WTC11 (cell line): ENCODE measurements around the gene FBRSL1. TPM values are rescaled to one million over a fixed set of nuclear protein-coding genes. Genes with fewer than 3 reads are reported as not detected.
A peak's percentile ranks its signal among the peaks of the same experiment; 100 is the strongest.

Experiments
- ATAC-seq: fragments of 200-7000 bp; cut with Tn5 transposase; 2 replicates; pipeline ENCODE4 v1.10.0; 2021; ENCODE audit warnings: mild to moderate bottlenecking, moderate library complexity
- CTCF ChIA-PET: fragments of 300-600 bp; sonication (Branson Sonifier 250); formaldehyde crosslinking; loops from one replicate; lab custom pipeline; 2021; ENCODE audit warnings: antibody characterized with exemption; lab: Charles Lee
- POLR2A ChIA-PET: fragments of 350-600 bp; sonication (Branson Sonifier 250); formaldehyde crosslinking; loops from one replicate; lab custom pipeline; 2021; ENCODE audit warnings: antibody characterized with exemption; lab: Charles Lee
- DNase-seq: peaks from one replicate; pipeline ENCODE4 v3.0.0; 2021; ENCODE audit warnings: low spot score
- H3K27ac Mint-ChIP-seq: 2 replicates; pipeline ENCODE4 v1.8.0; 2021; ENCODE audit warnings: mixed read lengths
- H3K27me3 Mint-ChIP-seq: 2 replicates; pipeline ENCODE4 v1.8.0; 2021; ENCODE audit warnings: low read depth, mild to moderate bottlenecking, moderate library complexity, mixed read lengths
- H3K36me3 Mint-ChIP-seq: 2 replicates; pipeline ENCODE4 v1.8.0; 2021; ENCODE audit warnings: mixed read lengths
- H3K4me1 Mint-ChIP-seq: 2 replicates; pipeline ENCODE4 v1.8.0; 2022; ENCODE audit warnings: mixed read lengths
- H3K4me3 Mint-ChIP-seq: 2 replicates; pipeline ENCODE4 v1.8.0; 2021; ENCODE audit warnings: mild to moderate bottlenecking, moderate library complexity, mixed read lengths
- H3K9me3 Mint-ChIP-seq: 2 replicates; pipeline ENCODE4 v1.8.0; 2021; ENCODE audit warnings: mixed read lengths
- ATF2 ChIP-seq: sonication (generic); formaldehyde crosslinking; IDR thresholded peaks from 2 replicates; pipeline ENCODE4 v1.8.1; 2022; ENCODE audit warnings: low read depth, missing genetic modification reagents, borderline replicate concordance
- E2F1 ChIP-seq: sonication (generic); formaldehyde crosslinking; IDR thresholded peaks from 2 replicates; pipeline ENCODE4 v1.8.0; 2022; ENCODE audit warnings: mild to moderate bottlenecking, missing genetic modification reagents
- FOXP1 ChIP-seq: sonication (generic); formaldehyde crosslinking; IDR thresholded peaks from 2 replicates; pipeline ENCODE4 v1.8.0; 2022; ENCODE audit warnings: missing genetic modification reagents, mild to moderate bottlenecking, moderate library complexity, borderline replicate concordance
- GABPB1 ChIP-seq: sonication (generic); formaldehyde crosslinking; IDR thresholded peaks from 2 replicates; pipeline ENCODE4 v1.8.1; 2023; ENCODE audit warnings: mild to moderate bottlenecking, missing genetic modification reagents
- IRF2 ChIP-seq: sonication (generic); formaldehyde crosslinking; IDR thresholded peaks from 2 replicates; pipeline ENCODE4 v1.8.0; 2022; ENCODE audit warnings: low read depth, missing genetic modification reagents, borderline replicate concordance
- KAT7 ChIP-seq: sonication (generic); formaldehyde crosslinking; IDR thresholded peaks from 2 replicates; pipeline ENCODE4 v1.8.1; 2023; ENCODE audit warnings: missing genetic modification reagents, mild to moderate bottlenecking, borderline replicate concordance
- NFATC4 ChIP-seq: fragments of 250-450 bp; sonication (Bioruptor Pico); IDR thresholded peaks from 2 replicates; pipeline ENCODE4 v1.9.0; 2021; ENCODE audit warnings: mild to moderate bottlenecking
- NFE2L1 ChIP-seq: sonication (generic); formaldehyde crosslinking; IDR thresholded peaks from 2 replicates; pipeline ENCODE4 v1.8.1; 2023; ENCODE audit warnings: missing genetic modification reagents
- PRDM15 ChIP-seq: sonication (generic); formaldehyde crosslinking; IDR thresholded peaks from 2 replicates; pipeline ENCODE4 v1.8.0; 2022; ENCODE audit warnings: missing genetic modification reagents
- TCF7 ChIP-seq: sonication (generic); formaldehyde crosslinking; IDR thresholded peaks from 2 replicates; pipeline ENCODE4 v1.8.0; 2022; ENCODE audit warnings: mild to moderate bottlenecking, low read depth, missing genetic modification reagents, moderate library complexity
- ZBTB21 ChIP-seq: sonication (generic); formaldehyde crosslinking; IDR thresholded peaks from 2 replicates; pipeline ENCODE4 v1.8.1; 2023; ENCODE audit warnings: mild to moderate bottlenecking, missing genetic modification reagents, borderline replicate concordance
- ZNF317 ChIP-seq: sonication (generic); formaldehyde crosslinking; IDR thresholded peaks from 2 replicates; pipeline ENCODE4 v1.8.1; 2023; ENCODE audit warnings: low read depth, mild to moderate bottlenecking, moderate library complexity, missing genetic modification reagents, borderline replicate concordance
- total RNA-seq: library from RNA; stranded (reverse); gene quantifications from 3 replicates; pipeline ENCODE4 v1.2.3, GENCODE V29; 2021
- TF ChIP-seq, protein P1 (sequence below): sonication (generic); formaldehyde crosslinking; IDR thresholded peaks from 2 replicates; pipeline ENCODE4 v1.8.0; 2022; ENCODE audit warnings: mild to moderate bottlenecking, missing genetic modification reagents
- TF ChIP-seq, protein P2 (sequence below): sonication (generic); formaldehyde crosslinking; IDR thresholded peaks from 2 replicates; pipeline ENCODE4 v1.8.1; 2023; ENCODE audit warnings: mild to moderate bottlenecking, missing genetic modification reagents
- TF ChIP-seq, protein P3 (sequence below): fragments of 250-450 bp; sonication (Bioruptor Pico); IDR thresholded peaks from 2 replicates; pipeline ENCODE4 v2.1.2; 2022; ENCODE audit warnings: mild to moderate bottlenecking, moderate library complexity
- TF ChIP-seq, protein P4 (sequence below): sonication (generic); formaldehyde crosslinking; IDR thresholded peaks from 2 replicates; pipeline ENCODE4 v1.8.0; 2023; ENCODE audit warnings: missing genetic modification reagents, mild to moderate bottlenecking, borderline replicate concordance

The FBRSL1 gene
- total RNA-seq, 1 experiment from 2014 or later: 129 TPM

GRCh38 chr12:132454933-132455418 is 35.0 kb upstream of the FBRSL1 start (continued):
- TF ChIP-seq, protein P1, sequence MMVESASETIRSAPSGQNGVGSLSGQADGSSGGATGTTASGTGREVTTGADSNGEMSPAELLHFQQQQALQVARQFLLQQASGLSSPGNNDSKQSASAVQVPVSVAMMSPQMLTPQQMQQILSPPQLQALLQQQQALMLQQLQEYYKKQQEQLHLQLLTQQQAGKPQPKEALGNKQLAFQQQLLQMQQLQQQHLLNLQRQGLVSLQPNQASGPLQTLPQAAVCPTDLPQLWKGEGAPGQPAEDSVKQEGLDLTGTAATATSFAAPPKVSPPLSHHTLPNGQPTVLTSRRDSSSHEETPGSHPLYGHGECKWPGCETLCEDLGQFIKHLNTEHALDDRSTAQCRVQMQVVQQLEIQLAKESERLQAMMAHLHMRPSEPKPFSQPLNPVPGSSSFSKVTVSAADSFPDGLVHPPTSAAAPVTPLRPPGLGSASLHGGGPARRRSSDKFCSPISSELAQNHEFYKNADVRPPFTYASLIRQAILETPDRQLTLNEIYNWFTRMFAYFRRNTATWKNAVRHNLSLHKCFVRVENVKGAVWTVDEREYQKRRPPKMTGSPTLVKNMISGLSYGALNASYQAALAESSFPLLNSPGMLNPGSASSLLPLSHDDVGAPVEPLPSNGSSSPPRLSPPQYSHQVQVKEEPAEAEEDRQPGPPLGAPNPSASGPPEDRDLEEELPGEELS: no peak
- TF ChIP-seq, protein P2, sequence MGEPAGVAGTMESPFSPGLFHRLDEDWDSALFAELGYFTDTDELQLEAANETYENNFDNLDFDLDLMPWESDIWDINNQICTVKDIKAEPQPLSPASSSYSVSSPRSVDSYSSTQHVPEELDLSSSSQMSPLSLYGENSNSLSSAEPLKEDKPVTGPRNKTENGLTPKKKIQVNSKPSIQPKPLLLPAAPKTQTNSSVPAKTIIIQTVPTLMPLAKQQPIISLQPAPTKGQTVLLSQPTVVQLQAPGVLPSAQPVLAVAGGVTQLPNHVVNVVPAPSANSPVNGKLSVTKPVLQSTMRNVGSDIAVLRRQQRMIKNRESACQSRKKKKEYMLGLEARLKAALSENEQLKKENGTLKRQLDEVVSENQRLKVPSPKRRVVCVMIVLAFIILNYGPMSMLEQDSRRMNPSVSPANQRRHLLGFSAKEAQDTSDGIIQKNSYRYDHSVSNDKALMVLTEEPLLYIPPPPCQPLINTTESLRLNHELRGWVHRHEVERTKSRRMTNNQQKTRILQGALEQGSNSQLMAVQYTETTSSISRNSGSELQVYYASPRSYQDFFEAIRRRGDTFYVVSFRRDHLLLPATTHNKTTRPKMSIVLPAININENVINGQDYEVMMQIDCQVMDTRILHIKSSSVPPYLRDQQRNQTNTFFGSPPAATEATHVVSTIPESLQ (CRISPR knock-in tag): no peak
- no peak for TF ChIP-seq ATF2
- TF ChIP-seq PRDM15: no peak
- no peak for TF ChIP-seq ZBTB21 (CRISPR knock-in tag)
- TF ChIP-seq ZNF317 (CRISPR knock-in tag): no peak
- TF ChIP-seq, all 79 proteins: peak for 0

DNA sequence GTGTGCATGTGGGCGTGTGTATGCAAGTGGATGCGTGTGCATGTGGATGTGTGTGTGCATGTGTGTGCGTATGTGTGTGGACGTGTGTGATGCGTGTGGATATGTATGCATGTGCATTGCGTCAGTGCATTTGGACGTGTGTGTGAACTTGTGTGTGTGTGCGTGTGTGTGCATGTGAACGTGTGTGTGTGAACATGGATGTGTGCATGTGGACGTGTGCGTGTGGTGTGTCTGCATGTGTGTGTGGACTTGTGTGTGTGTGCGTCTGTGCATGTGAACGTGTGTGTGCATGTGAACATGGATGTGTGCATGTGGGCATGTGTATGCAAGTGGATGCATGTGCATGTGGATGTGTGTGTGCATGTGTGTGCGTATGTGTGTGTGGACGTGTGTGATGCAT is 34.4 kb upstream of the FBRSL1 start:
- CTCF ChIA-PET: no interaction called here
- H3K27me3 Mint-ChIP-seq: peaks cover 62% of the 10 kb centered on the region
- H3K9me3 Mint-ChIP-seq: peaks cover 15% of the 10 kb centered on the region
- no peak overlapping the region for H3K27ac Mint-ChIP-seq
- TF ChIP-seq KAT7 (no peak), GABPB1 (CRISPR knock-in tag) (no peak), TCF7 (CRISPR knock-in tag) (0 out of 2 replicates have a peak, but pooled peaks have one; percentile 9), NFE2L1 (peak; percentile 5; the same call in 1 of the 2 replicates), IRF2 (no peak), E2F1 (CRISPR knock-in tag) (no peak), FOXP1 (no peak), NFATC4 (CRISPR knock-in tag) (no peak)
- TF ChIP-seq, protein P3, sequence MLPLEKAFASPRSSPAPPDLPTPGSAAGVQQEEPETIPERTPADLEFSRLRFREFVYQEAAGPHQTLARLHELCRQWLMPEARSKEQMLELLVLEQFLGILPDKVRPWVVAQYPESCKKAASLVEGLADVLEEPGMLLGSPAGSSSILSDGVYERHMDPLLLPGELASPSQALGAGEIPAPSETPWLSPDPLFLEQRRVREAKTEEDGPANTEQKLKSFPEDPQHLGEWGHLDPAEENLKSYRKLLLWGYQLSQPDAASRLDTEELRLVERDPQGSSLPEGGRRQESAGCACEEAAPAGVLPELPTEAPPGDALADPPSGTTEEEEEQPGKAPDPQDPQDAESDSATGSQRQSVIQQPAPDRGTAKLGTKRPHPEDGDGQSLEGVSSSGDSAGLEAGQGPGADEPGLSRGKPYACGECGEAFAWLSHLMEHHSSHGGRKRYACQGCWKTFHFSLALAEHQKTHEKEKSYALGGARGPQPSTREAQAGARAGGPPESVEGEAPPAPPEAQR (CRISPR knock-in tag): no peak
- TF ChIP-seq, protein P4, sequence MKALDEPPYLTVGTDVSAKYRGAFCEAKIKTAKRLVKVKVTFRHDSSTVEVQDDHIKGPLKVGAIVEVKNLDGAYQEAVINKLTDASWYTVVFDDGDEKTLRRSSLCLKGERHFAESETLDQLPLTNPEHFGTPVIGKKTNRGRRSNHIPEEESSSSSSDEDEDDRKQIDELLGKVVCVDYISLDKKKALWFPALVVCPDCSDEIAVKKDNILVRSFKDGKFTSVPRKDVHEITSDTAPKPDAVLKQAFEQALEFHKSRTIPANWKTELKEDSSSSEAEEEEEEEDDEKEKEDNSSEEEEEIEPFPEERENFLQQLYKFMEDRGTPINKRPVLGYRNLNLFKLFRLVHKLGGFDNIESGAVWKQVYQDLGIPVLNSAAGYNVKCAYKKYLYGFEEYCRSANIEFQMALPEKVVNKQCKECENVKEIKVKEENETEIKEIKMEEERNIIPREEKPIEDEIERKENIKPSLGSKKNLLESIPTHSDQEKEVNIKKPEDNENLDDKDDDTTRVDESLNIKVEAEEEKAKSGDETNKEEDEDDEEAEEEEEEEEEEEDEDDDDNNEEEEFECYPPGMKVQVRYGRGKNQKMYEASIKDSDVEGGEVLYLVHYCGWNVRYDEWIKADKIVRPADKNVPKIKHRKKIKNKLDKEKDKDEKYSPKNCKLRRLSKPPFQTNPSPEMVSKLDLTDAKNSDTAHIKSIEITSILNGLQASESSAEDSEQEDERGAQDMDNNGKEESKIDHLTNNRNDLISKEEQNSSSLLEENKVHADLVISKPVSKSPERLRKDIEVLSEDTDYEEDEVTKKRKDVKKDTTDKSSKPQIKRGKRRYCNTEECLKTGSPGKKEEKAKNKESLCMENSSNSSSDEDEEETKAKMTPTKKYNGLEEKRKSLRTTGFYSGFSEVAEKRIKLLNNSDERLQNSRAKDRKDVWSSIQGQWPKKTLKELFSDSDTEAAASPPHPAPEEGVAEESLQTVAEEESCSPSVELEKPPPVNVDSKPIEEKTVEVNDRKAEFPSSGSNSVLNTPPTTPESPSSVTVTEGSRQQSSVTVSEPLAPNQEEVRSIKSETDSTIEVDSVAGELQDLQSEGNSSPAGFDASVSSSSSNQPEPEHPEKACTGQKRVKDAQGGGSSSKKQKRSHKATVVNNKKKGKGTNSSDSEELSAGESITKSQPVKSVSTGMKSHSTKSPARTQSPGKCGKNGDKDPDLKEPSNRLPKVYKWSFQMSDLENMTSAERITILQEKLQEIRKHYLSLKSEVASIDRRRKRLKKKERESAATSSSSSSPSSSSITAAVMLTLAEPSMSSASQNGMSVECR (CRISPR knock-in tag): no peak
- H3K4me3 Mint-ChIP-seq: no peak overlapping the region
- DNase-seq: no peak
- H3K4me1 Mint-ChIP-seq: no peaks in the 10 kb centered on the region
- H3K36me3 Mint-ChIP-seq: peaks cover 12% of the 10 kb centered on the region
- POLR2A ChIA-PET: no interaction called here
- no peak for ATAC-seq
